ENCODE results near the gene KRT32. TPM values are rescaled to one million over a fixed set of nuclear protein-coding genes. Genes with fewer than 3 reads are reported as not detected.

KRT32 gene
- total and polyA plus RNA-seq, 7 donors = 0.12 to 0.31 (median 0.15) TPM; not detected in 4

DNA sequence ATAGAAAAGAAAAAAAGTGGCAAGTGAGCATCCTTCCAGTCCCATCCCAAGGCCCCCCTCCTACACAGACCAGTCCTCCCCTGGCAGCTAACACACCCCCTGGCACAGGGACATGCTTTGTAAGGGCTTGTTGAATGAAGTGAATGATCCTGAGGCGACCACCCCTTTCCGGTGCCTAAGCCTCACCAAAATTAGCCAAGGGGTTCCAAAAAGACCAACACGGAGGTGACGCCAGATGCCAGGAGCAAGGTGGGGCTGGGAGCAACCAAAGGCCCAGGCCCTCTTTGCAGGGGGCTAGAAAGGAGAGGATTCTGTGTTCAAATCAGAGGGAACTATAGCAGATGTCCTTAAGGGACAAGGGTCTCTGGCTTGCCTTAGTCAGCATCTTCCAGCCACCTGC is 8.2 kb upstream of the KRT32 start:
- ATAC-seq = peak in 1 of 4 donors; percentile 10
- Histone ChIP-seq H3K27me3 (ENCODE audit: insufficient read depth in 3 of 3, low read length in 2 of 3) (peaks cover 0 to 4% (median 0%) of the 10 kb centered on the region in 3 donors), H3K36me3 (ENCODE audit: insufficient read depth in 1 of 2, low read depth in 1 of 2) (no peaks in the 10 kb centered on the region), H3K27ac (no peak overlapping the region), H3K9me3 (no peaks in the 10 kb centered on the region), H3K4me1 (no peaks in the 10 kb centered on the region), H3K4me3 (no peak overlapping the region)
- DNase-seq = no peak
- TF ChIP-seq, protein P1, sequence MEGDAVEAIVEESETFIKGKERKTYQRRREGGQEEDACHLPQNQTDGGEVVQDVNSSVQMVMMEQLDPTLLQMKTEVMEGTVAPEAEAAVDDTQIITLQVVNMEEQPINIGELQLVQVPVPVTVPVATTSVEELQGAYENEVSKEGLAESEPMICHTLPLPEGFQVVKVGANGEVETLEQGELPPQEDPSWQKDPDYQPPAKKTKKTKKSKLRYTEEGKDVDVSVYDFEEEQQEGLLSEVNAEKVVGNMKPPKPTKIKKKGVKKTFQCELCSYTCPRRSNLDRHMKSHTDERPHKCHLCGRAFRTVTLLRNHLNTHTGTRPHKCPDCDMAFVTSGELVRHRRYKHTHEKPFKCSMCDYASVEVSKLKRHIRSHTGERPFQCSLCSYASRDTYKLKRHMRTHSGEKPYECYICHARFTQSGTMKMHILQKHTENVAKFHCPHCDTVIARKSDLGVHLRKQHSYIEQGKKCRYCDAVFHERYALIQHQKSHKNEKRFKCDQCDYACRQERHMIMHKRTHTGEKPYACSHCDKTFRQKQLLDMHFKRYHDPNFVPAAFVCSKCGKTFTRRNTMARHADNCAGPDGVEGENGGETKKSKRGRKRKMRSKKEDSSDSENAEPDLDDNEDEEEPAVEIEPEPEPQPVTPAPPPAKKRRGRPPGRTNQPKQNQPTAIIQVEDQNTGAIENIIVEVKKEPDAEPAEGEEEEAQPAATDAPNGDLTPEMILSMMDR (IDR thresholded peaks at IDR 0.05) = no peak
- WGBS, 3 donors = 77 to 89% (median 85%) methylated on average over 4 of the region's 4 CpGs
- intact Hi-C loops (cut with DNase I) = no loop called here

DNA sequence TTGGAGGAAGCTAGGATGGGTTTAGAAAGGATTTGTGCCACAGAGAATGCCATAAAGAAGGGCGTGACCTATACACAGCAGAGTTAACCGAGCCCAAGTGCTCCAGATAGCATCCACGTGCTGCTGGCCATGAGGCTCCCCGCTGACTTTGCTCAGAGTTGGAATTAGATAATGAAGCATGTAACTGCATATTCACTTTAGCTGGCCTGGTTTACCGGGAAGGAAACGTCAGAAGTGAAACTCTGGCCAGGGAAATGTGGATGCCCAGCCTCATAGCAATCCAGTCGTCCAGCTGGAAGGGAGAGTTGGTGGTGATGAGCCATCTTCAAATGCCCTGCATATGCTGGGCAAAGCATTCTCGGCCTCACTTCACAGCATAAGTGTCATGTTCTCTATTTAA is 7.7 kb upstream of the KRT32 start:
- WGBS, 3 donors = 19 to 33% (median 23%) methylated on average over 8 of the region's 8 CpGs
- Histone ChIP-seq H3K9me3 (no peaks in the 10 kb centered on the region), H3K4me1 (no peaks in the 10 kb centered on the region), H3K27ac (no peak overlapping the region), H3K36me3 (ENCODE audit: insufficient read depth in 1 of 2, low read depth in 1 of 2) (no peaks in the 10 kb centered on the region), H3K27me3 (ENCODE audit: insufficient read depth in 3 of 3, low read length in 2 of 3) (peaks cover 0 to 4% (median 0%) of the 10 kb centered on the region in 3 donors), H3K4me3 (no peak overlapping the region)
- ATAC-seq (peak; percentile 77 to 94 (median 91)), DNase-seq (no peak)
- TF ChIP-seq, protein P1 (IDR thresholded peaks at IDR 0.05) = no peak
- intact Hi-C loops (cut with DNase I) = no loop called here

DNA sequence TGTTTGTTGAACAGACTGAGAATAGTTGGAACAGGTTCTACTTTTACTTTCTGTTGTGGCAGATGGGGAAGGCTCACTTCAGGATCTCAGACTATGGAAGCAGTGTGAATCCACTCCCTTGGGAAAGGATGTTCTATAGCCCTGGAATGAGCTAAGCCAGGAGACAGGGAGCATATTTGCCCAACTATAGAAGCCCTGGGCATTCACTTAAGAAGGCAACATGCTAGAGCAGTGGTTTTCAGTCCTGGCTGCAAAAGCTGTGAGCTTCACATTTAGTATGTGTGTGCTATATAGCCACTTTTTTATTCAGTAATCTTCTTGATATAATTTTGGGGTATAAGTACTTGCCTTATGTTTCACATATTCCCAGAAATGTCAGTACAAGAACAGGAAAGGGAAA is 1.2 kb upstream of the KRT32 start:
- no peak overlapping the region for H3K27ac ChIP-seq
- DNase-seq (no peak), ATAC-seq (no peak)
- H3K4me3 ChIP-seq = no peak overlapping the region
- H3K36me3 ChIP-seq (ENCODE audit: insufficient read depth in 1 of 2, low read depth in 1 of 2) = no peaks in the 10 kb centered on the region
- intact Hi-C loops (cut with DNase I) = no loop called here
- H3K27me3 ChIP-seq (ENCODE audit: insufficient read depth in 3 of 3, low read length in 2 of 3) = peaks cover 0 to 7% (median 0%) of the 10 kb centered on the region in 3 donors
- no peaks in the 10 kb centered on the region for H3K4me1 ChIP-seq
- TF ChIP-seq, protein P1 (IDR thresholded peaks at IDR 0.05) = no peak
- H3K9me3 ChIP-seq = no peaks in the 10 kb centered on the region

DNA sequence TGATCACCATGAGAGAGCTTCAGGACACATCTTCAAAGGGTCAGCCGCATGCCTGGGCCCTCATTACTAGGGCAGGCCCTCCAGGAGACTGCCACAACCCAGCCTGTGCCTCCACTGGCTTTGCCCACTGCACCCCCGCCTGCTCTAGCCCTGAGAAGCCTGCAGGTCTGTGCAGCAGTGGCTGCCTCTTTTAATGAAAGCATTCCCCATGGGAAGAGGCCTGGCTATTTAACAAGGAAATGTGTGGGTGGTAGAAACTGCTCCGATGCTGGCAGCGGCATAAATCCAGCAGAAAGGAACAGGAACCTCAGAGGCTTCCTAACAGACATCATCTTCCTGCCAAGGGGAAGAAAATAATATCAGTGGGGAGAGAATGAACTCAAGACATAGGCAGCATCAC is 375 bp upstream of the KRT32 start:
- Histone ChIP-seq H3K9me3 (no peaks in the 10 kb centered on the region), H3K27me3 (ENCODE audit: insufficient read depth in 3 of 3, low read length in 2 of 3) (peaks cover 0 to 7% (median 0%) of the 10 kb centered on the region in 3 donors), H3K4me3 (no peak overlapping the region), H3K36me3 (ENCODE audit: insufficient read depth in 1 of 2, low read depth in 1 of 2) (no peaks in the 10 kb centered on the region), H3K4me1 (no peaks in the 10 kb centered on the region), H3K27ac (no peak overlapping the region)
- intact Hi-C loops (cut with DNase I) = no loop called here
- 52 to 55% (median 55%) methylated on average over 4 of the region's 4 CpGs for WGBS, 3 donors
- ATAC-seq (no peak), DNase-seq (no peak)
- TF ChIP-seq, protein P1 (IDR thresholded peaks at IDR 0.05) = no peak

DNA sequence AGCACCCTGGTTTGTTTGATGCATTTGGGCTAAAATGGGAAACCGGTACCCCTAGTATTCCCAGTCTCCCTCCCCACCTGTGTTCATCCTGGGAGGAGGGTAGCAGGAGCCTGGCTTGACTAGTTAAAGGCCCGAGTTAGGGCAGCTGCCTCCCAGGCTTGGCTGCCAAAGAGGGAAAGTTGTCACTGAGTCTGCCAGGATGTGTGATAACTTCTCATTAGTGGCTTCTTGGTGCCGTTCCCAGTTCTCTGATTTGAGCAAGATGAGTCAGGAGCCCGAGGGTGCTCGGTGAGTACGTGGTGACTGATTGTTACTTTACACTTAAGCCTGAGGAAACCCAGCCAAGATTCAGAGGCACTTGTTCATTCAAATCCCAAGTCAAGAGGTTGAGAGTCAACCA is 2.5 kb downstream of the KRT32 start:
- intact Hi-C loops (cut with DNase I) = no loop called here
- Histone ChIP-seq H3K36me3 (ENCODE audit: insufficient read depth in 1 of 2, low read depth in 1 of 2) (no peaks in the 10 kb centered on the region), H3K9me3 (no peaks in the 10 kb centered on the region), H3K27ac (no peak overlapping the region), H3K4me1 (no peaks in the 10 kb centered on the region), H3K4me3 (no peak overlapping the region), H3K27me3 (ENCODE audit: insufficient read depth in 3 of 3, low read length in 2 of 3) (peaks cover 0 to 3% (median 2%) of the 10 kb centered on the region in 3 donors)
- ATAC-seq (peak; percentile 94 to 98 (median 95)), DNase-seq (peak in 1 of 2 donors; percentile 35)
- TF ChIP-seq, protein P1 (IDR thresholded peaks at IDR 0.05) = no peak
- WGBS, 3 donors = 16 to 27% (median 17%) methylated on average over 6 of the region's 6 CpGs

Data from psoas muscle (tissue), 8 donors.